ENCODE measurements around the gene H6PD. TPM values are rescaled to one million over a fixed set of nuclear protein-coding genes. Genes with fewer than 3 reads are reported as not detected.
"Not testable (repeated sequence)": the region's sequence is repeated elsewhere in the genome, so short reads cannot be mapped to it uniquely, and the experiment has no call there.

H6PD gene
- total and polyA plus RNA-seq, 9 of the 15 experiments (the other 6 are each of a cell fraction or from before 2014, with no cell fraction given): 0.04 to 2.5 (median 0.95) TPM

DNA sequence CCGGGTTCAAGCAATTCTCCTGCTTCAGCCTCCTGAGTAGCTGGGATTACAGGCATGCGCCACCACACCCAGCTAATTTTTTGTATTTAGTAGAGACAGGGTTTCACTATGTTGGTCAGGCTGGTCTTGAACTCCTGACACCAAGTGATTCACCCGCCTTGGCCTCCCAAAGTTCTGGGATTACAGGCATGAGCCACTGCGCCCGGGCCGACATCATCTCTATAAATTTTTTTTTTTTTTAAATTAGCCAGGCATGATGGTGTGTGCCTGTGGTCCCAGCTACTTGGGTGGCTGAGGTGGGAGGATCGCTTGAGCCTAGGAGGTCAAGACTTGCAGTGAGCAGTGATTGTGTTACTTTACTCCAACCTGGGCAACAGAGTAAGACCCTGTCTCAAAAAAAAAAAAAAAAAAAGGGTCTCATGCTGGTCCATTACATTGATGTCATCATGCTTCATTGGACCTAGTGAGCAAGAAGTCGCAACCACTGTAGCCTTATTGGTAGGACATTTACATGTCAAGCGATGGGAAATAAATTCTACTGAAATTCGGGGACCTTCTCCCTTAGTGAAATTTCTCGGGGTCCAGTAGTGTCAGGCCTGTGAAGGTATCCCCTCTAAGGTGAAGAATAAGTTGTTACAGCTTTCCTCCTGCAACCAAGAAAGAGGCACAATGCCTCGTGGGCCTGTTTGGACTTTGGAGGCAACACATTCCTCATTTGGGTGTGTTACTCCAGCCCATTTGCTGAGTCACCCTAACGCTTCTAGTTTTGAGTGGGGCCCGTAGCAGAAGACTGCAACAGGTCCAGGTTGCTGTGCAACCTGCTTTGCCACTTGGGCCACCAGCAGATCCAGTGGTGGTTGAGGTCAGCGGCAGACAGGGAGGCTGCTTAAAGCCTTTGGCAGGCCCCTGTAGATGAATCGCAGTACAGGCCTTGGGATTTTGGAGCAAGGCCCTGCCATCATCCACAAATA, 65.3 kb downstream of the H6PD start (continued):
- peak; percentile 67; the same call in 1 of the 2 replicates for TF ChIP-seq ZNF395 (CRISPR knock-in tag; IDR thresholded peaks at IDR 0.05)
- TF ChIP-seq NFE2L1 (tag; IDR thresholded peaks at IDR 0.05; ENCODE audit: borderline replicate concordance, low read depth): peak; percentile 95
- peak; percentile 66 for TF ChIP-seq CREB3 (tag; conservative IDR thresholded peaks at IDR 0.05; ENCODE audit: low read depth)
- not testable (repeated sequence) for TF ChIP-seq NR2C2 (CRISPR knock-in tag; IDR thresholded peaks at IDR 0.05)
- TF ChIP-seq NR2C2 (tag; IDR thresholded peaks at IDR 0.05): 0 out of 2 replicates have a peak, but pooled peaks have one; percentile 13
- peak; percentile 59; the same call in 1 of the 2 replicates for TF ChIP-seq ZNF644 (tag; IDR thresholded peaks at IDR 0.05; ENCODE audit: low read depth)
- TF ChIP-seq MECOM (CRISPR knock-in tag; IDR thresholded peaks at IDR 0.05): peak; percentile 60; the same call in 1 of the 2 replicates
- TF ChIP-seq MAFG (tag; conservative IDR thresholded peaks at IDR 0.05): peak; percentile 98
- TF ChIP-seq, protein P1, sequence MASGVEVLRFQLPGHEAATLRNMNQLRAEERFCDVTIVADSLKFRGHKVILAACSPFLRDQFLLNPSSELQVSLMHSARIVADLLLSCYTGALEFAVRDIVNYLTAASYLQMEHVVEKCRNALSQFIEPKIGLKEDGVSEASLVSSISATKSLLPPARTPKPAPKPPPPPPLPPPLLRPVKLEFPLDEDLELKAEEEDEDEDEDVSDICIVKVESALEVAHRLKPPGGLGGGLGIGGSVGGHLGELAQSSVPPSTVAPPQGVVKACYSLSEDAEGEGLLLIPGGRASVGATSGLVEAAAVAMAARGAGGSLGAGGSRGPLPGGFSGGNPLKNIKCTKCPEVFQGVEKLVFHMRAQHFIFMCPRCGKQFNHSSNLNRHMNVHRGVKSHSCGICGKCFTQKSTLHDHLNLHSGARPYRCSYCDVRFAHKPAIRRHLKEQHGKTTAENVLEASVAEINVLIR (CRISPR knock-in tag; IDR thresholded peaks at IDR 0.05): 0 out of 2 replicates have a peak, but pooled peaks have one; percentile 15
- TF ChIP-seq MEF2D (tag; conservative IDR thresholded peaks at IDR 0.05; ENCODE audit: low read depth): 0 out of 2 replicates have a peak, but pooled peaks have one; percentile 29
- peak; percentile 79; the same call in 1 of the 2 replicates for TF ChIP-seq SMAD4 (CRISPR knock-in tag; conservative IDR thresholded peaks at IDR 0.05)
- TF ChIP-seq GATAD2A (IDR thresholded peaks at IDR 0.05): peak; percentile 67; the same call in 1 of the 2 replicates
- TF ChIP-seq TEAD2 (tag; IDR thresholded peaks at IDR 0.05): peak; percentile 95
- TF ChIP-seq FOSL1 (tag; conservative IDR thresholded peaks at IDR 0.05): peak; percentile 77
- TF ChIP-seq SRF (CRISPR knock-in tag; IDR thresholded peaks at IDR 0.05): peak in 1 of 2 experiments; percentile 43; a peak in 1 of 4 replicates
- TF ChIP-seq, protein P2, sequence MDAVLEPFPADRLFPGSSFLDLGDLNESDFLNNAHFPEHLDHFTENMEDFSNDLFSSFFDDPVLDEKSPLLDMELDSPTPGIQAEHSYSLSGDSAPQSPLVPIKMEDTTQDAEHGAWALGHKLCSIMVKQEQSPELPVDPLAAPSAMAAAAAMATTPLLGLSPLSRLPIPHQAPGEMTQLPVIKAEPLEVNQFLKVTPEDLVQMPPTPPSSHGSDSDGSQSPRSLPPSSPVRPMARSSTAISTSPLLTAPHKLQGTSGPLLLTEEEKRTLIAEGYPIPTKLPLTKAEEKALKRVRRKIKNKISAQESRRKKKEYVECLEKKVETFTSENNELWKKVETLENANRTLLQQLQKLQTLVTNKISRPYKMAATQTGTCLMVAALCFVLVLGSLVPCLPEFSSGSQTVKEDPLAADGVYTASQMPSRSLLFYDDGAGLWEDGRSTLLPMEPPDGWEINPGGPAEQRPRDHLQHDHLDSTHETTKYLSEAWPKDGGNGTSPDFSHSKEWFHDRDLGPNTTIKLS (IDR thresholded peaks at IDR 0.05; ENCODE audit: borderline replicate concordance, low read depth): peak; percentile 36; the same call in 1 of the 2 replicates
- TF ChIP-seq ATF7 (IDR thresholded peaks at IDR 0.05): peak; percentile 63; the same call in 1 of the 2 replicates
- peak; percentile 96 for TF ChIP-seq L3MBTL2 (IDR thresholded peaks at IDR 0.05)
